ENCODE measurements around the gene KCND3. TPM values are rescaled to one million over a fixed set of nuclear protein-coding genes. Genes with fewer than 3 reads are reported as not detected.

The KCND3 gene
- total and polyA plus RNA-seq, 5 donors = 11.4 to 30.4 (median 26.9) TPM

DNA sequence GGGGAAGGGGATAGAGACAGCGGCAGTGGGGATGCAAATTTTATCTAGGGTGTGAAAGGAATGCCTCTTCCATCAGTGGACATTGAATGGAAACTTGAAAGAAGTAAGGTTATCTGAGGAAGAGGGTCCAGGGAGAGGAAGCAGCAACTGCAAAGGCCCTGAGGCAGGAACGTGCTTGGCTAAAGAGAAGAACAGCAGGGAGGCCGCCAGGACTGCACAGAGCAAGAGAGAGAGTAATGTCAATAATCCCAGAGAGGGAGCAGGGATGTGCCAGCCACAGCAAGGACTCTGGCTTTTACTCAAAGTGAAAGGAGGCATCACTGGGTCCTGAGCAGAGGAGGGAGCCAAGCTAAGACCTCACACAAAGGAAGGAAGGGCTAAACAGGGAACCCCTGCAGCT, 50.9 kb downstream of the KCND3 start:
- H3K9me3 ChIP-seq (ENCODE audit: control insufficient read depth, low read length) = no peaks in the 10 kb centered on the region
- no peak for DNase-seq

DNA sequence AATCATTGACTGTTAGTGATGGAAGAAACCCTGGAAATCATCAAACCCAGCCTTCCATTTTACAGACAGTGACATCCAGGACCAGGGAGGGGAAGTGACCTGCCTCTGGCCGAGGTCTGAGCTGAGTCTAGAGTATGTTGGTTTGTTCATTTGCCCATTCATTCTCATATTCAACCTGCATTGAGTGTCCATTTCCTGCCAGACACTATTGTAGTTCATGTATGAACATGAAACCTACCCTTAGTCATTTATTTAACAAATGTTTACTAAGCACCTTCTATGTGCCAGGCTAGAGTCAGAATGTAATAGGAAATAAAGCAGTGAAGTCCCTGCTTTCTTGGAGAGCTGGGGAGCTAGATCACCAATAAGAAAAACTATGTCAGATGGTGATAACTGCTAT, 51.3 kb downstream of the KCND3 start:
- H3K4me1 ChIP-seq (ENCODE audit: control insufficient read depth, insufficient read depth, low read length) = peaks cover 16% of the 10 kb centered on the region
- no peak for DNase-seq
- H3K27me3 ChIP-seq (ENCODE audit: control insufficient read depth, insufficient read depth) = no peaks in the 10 kb centered on the region
- whole genome bisulfite sequencing = 2% methylated on average over 1 of the region's 1 CpG
- H3K9me3 ChIP-seq (ENCODE audit: control insufficient read depth, low read length) = no peaks in the 10 kb centered on the region
- ATAC-seq = no peak
- H3K4me3 ChIP-seq (ENCODE audit: low read length) = no peak overlapping the region
- H3K27ac ChIP-seq (ENCODE audit: low read length) = no peak overlapping the region
- intact Hi-C loops (cut with DNase I) = no loop called here

More for the DNA sequence above, 50.9 kb downstream of the KCND3 start:
- no peak overlapping the region for H3K27ac ChIP-seq (ENCODE audit: low read length)
- H3K4me3 ChIP-seq (ENCODE audit: low read length) = no peak overlapping the region
- WGBS = 79% methylated on average over 3 of the region's 3 CpGs
- intact Hi-C loops (cut with DNase I) = no loop called here
- H3K27me3 ChIP-seq (ENCODE audit: control insufficient read depth, insufficient read depth) = no peaks in the 10 kb centered on the region
- ATAC-seq = no peak
- H3K4me1 ChIP-seq (ENCODE audit: control insufficient read depth, insufficient read depth, low read length) = peaks cover 16% of the 10 kb centered on the region

DNA sequence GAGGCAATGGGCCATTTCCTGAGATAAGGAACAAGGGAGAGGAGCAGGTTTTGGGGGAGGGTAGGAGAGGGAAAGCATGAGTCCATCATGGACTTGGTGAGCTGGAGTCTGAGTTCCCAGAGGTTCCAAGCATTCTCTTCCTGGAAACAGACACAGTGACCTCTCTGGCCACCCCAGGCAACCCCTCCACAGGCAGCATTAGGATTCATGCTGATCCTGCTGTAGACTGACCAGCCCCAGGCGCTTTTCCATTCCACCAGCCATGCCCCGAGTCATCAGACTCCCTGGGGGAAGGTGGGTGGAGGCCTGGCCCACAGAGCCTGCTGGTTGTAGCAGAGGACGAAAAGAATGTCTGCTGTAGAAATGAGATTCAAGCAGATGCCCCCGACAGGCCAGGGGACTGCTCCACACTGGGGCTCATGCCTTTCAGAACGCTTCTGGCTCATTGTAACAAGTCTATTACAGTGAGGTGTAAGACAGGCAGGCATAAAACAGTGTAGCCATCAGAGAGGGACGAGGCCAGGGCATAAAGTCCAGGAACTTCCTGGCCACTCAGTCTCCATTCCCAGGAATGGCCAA, 52.2 kb downstream of the KCND3 start:
- ATAC-seq = peak in 1 of 2 donors; percentile 59
- DNase-seq = peak in 1 of 3 donors; percentile 33
- H3K4me3 ChIP-seq (ENCODE audit: low read length) = no peak overlapping the region
- 47% methylated on average over 6 of the region's 6 CpGs for WGBS
- H3K9me3 ChIP-seq (ENCODE audit: control insufficient read depth, low read length) = no peaks in the 10 kb centered on the region
- no peak overlapping the region for H3K27ac ChIP-seq (ENCODE audit: low read length)
- H3K27me3 ChIP-seq (ENCODE audit: control insufficient read depth, insufficient read depth) = no peaks in the 10 kb centered on the region
- H3K4me1 ChIP-seq (ENCODE audit: control insufficient read depth, insufficient read depth, low read length) = peaks cover 13% of the 10 kb centered on the region
- intact Hi-C loops (cut with DNase I) = no loop called here

DNA sequence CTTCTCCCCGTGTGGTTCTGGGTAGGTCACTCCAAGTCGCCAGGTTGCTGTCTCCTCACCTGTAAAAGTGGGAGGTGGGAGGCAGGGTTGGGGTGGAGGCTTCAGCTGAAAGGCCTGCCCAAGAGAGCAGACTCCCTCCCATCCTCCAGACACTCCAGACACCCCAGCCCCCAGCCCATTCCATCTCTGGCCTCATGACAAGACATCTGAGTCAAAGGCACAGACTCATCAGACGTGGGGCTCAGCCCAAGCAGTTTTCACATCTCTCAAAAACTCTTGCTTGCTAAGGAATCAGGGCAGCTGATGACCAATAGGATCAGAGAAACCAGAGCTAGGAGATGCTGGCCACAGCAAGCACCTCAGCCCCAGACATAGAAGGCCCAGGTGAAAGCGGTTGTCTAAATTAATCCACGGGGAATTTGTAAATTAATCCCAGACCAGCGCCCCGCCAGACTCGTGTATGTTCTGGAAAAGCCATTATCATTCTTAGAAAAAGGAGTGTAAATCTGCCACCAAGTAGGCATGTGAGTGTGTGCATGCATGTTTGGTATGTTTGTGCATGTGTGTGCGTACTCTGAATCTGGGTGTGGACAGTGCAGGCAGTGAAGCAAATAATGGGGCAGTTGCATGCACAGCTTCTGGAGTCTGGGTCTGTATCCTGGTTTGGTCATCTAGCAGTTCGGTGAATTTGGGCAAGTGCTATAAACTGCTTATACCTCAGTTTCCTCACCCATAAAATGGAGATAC, 55.2 kb downstream of the KCND3 start:
- Histone ChIP-seq H3K4me1 (ENCODE audit: control insufficient read depth, insufficient read depth, low read length) (peaks cover 13% of the 10 kb centered on the region), H3K27ac (ENCODE audit: low read length) (no peak overlapping the region), H3K4me3 (ENCODE audit: low read length) (no peak overlapping the region), H3K27me3 (ENCODE audit: control insufficient read depth, insufficient read depth) (no peaks in the 10 kb centered on the region), H3K9me3 (ENCODE audit: control insufficient read depth, low read length) (no peaks in the 10 kb centered on the region)
- intact Hi-C loops (cut with DNase I) = no loop called here
- WGBS = 73% methylated on average over 10 of the region's 10 CpGs
- ATAC-seq (no peak), DNase-seq (no peak)

DNA sequence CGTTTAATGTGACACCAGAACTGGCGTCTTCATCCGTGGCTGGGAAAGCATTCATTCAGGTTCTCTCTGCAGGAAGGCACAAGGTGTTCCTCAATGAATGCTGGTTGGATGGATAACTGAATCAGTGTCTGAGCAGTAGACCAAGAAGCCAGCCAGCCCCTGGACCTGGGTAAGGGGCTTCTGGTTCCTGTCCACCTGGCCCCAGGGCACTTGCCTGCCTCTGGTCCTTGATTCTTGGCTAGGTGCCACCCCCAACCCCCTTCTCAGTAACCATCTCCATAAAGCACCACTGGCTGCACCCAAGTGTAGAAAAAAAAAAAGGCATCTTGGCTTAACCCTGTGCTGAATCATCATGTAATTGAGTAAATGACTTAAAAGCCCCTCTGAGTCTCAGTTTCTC, 59.1 kb downstream of the KCND3 start:
- ATAC-seq (no peak), DNase-seq (no peak)
- no peaks in the 10 kb centered on the region for H3K9me3 ChIP-seq (ENCODE audit: control insufficient read depth, low read length)
- intact Hi-C loops (cut with DNase I) = no loop called here
- 86% methylated on average over 3 of the region's 3 CpGs for WGBS
- H3K27me3 ChIP-seq (ENCODE audit: control insufficient read depth, insufficient read depth) = no peaks in the 10 kb centered on the region
- H3K27ac ChIP-seq (ENCODE audit: low read length) = no peak overlapping the region
- H3K4me3 ChIP-seq (ENCODE audit: low read length) = no peak overlapping the region
- peaks cover 7% of the 10 kb centered on the region for H3K4me1 ChIP-seq (ENCODE audit: control insufficient read depth, insufficient read depth, low read length)

DNA sequence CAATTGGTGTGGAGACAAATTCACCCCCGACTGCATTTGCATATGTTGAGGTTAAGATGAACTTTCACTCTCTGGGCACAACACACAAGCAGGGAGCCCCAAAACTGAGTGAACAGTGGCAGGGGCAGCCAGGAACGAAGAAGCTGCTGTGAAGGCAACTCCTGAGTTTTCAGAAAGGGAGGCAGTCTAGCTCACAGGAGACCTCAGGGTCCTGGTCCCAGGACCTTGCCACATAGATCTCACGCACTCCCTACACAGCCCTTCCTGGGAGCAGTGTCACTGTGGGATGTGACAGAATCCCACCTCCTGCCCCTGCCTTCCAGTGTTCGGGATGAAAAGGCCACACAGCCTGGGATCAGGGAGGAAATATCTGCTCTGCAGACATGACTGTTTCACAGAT, 60.9 kb downstream of the KCND3 start:
- H3K4me1 ChIP-seq (ENCODE audit: control insufficient read depth, insufficient read depth, low read length) = peaks cover 4% of the 10 kb centered on the region
- 71% methylated on average over 4 of the region's 4 CpGs for WGBS
- no peak overlapping the region for H3K27ac ChIP-seq (ENCODE audit: low read length)
- intact Hi-C loops (cut with DNase I) = no loop called here
- H3K27me3 ChIP-seq (ENCODE audit: control insufficient read depth, insufficient read depth) = no peaks in the 10 kb centered on the region
- DNase-seq (no peak), ATAC-seq (no peak)
- H3K9me3 ChIP-seq (ENCODE audit: control insufficient read depth, low read length) = no peaks in the 10 kb centered on the region
- no peak overlapping the region for H3K4me3 ChIP-seq (ENCODE audit: low read length)

DNA sequence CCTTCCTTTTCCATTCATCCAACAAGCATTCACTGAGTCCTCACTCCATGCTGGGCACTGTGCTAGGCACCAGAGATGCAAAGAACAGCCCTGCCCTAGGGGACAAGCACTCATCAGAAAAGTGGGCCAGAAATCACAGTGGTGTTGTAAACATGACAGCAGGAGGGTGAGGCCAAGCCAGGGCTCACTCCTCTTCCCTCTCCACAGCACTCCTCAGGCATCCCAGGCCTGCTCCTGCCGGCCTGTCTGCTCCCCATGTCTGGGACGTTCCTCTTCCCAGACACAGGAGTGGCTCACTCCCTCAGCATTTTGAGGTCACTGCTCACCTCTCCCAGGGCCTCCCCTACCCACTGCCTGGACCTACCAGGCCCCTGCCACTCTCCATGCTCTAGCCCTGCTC, 61.8 kb downstream of the KCND3 start:
- 61% methylated on average over 2 of the region's 2 CpGs for WGBS
- ATAC-seq (no peak), DNase-seq (no peak)
- H3K4me1 ChIP-seq (ENCODE audit: control insufficient read depth, insufficient read depth, low read length) = peaks cover 4% of the 10 kb centered on the region
- H3K9me3 ChIP-seq (ENCODE audit: control insufficient read depth, low read length) = no peaks in the 10 kb centered on the region
- no peaks in the 10 kb centered on the region for H3K27me3 ChIP-seq (ENCODE audit: control insufficient read depth, insufficient read depth)
- no peak overlapping the region for H3K4me3 ChIP-seq (ENCODE audit: low read length)
- intact Hi-C loops (cut with DNase I) = no loop called here
- no peak overlapping the region for H3K27ac ChIP-seq (ENCODE audit: low read length)

DNA sequence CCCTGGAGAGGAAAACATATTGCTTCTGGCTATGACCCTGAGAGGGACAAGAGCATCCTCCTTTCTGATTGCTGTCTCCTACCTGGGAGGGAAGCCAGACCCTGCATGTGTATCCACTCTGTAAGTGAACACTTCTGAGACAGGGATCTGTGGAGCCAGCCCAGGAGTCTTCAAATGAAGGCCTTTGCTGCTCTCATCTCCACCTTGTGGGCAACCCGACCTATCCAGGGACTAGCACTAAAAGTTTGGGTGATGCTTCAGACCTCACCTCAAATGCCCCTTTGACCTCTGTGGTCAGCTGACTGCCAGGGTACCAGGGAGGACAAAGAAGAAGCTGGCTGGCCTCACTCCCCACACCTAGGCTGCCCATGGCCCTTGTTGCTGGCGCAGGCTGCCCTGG, 64.7 kb downstream of the KCND3 start:
- no peak overlapping the region for H3K4me3 ChIP-seq (ENCODE audit: low read length)
- 85% methylated on average over 2 of the region's 2 CpGs for WGBS
- DNase-seq = no peak
- no peak for ATAC-seq
- intact Hi-C loops (cut with DNase I) = no loop called here
- no peak overlapping the region for H3K27ac ChIP-seq (ENCODE audit: low read length)
- no peaks in the 10 kb centered on the region for H3K27me3 ChIP-seq (ENCODE audit: control insufficient read depth, insufficient read depth)
- peaks cover 4% of the 10 kb centered on the region for H3K4me1 ChIP-seq (ENCODE audit: control insufficient read depth, insufficient read depth, low read length)
- H3K9me3 ChIP-seq (ENCODE audit: control insufficient read depth, low read length) = no peaks in the 10 kb centered on the region

DNA sequence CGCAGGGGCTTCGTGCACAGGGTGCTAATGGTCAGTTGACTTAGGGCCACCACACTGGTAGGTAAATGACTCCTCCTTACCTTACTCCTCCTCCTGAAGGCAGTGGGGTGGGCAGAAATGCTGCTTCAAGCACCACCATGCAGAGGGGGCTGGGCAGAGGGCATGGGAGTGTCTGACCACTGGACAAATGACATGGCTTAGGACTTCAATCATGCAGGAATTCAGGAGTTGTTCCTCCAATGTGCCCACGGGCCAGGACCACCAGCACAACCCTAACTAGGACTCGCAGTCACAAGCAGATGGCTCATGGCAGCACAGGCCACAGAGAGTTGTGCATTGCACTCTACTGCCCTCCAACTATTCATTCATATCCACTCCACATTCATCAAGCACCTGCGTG, 65.7 kb downstream of the KCND3 start:
- 86% methylated on average over 5 of the region's 5 CpGs for WGBS
- peaks cover 4% of the 10 kb centered on the region for H3K4me1 ChIP-seq (ENCODE audit: control insufficient read depth, insufficient read depth, low read length)
- intact Hi-C loops (cut with DNase I) = no loop called here

DNA sequence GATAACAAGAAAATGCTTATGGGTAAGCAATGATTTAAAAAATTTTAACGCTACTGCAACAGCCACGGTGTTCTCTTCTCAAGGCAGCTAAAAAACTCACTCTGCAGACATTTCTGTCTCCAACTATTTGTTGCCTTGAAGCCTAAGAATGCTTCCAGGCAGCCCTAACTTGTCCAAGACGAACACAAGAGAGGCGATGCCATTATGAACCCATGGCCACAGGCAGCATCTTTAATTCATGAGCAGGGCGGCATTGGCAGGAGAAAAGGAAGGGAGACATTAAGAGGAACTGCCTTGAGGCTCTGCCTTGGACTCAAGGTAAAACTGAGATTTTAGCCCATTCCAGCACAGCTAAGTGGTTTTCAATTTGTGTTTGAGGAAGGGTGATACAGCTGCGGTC, 67.5 kb downstream of the KCND3 start:
- ATAC-seq (no peak), DNase-seq (no peak)
- Histone ChIP-seq H3K4me3 (ENCODE audit: low read length) (no peak overlapping the region), H3K27me3 (ENCODE audit: control insufficient read depth, insufficient read depth) (no peaks in the 10 kb centered on the region), H3K27ac (ENCODE audit: low read length) (no peak overlapping the region), H3K9me3 (ENCODE audit: control insufficient read depth, low read length) (no peaks in the 10 kb centered on the region), H3K4me1 (ENCODE audit: control insufficient read depth, insufficient read depth, low read length) (peaks cover 4% of the 10 kb centered on the region)
- intact Hi-C loops (cut with DNase I) = no loop called here
- WGBS = 89% methylated on average over 6 of the region's 6 CpGs

More for the DNA sequence above, 65.7 kb downstream of the KCND3 start:
- no peaks in the 10 kb centered on the region for H3K27me3 ChIP-seq (ENCODE audit: control insufficient read depth, insufficient read depth)
- no peak overlapping the region for H3K27ac ChIP-seq (ENCODE audit: low read length)
- H3K4me3 ChIP-seq (ENCODE audit: low read length) = no peak overlapping the region
- DNase-seq (no peak), ATAC-seq (no peak)
- H3K9me3 ChIP-seq (ENCODE audit: control insufficient read depth, low read length) = no peaks in the 10 kb centered on the region

DNA sequence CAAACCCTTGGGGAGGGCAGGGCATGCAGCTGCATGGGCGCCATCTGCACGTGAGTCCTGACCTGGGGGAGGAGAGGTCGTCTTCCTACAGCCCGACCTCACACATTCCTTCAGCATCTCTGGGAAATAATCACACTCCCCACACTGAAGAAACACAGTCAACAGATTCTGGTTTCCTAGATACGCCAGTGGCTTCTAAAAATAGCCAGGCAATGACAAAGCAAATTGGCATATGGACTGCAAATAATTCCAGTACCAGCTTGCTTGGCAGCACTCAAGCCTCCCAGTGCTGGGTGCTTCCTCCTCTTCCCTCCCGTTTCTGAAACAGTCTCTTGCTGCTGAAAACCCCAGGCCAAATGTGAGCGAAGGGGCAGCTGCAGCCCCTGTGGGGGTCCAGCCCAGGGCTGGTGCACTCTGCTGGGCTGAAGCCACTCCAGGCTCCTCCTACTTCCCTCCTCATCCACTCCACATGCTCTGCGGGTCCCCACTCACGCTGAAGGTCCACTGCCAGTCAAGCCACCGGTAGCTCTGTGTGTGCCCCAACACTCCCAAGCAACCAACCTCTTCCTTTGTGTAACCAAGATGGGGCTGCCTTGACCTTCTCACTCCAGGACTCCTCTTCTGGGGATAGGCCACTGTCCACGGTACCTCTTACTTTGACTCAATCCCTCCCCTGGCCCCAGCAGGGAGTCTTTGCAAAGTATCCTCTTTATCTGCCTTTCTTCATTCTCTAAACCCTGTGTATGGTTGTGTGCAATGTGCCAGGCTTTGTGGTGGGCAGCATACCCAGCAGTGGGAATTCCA, 69.0 kb downstream of the KCND3 start:
- Histone ChIP-seq H3K4me1 (ENCODE audit: control insufficient read depth, insufficient read depth, low read length) (peaks cover 2% of the 10 kb centered on the region), H3K27ac (ENCODE audit: low read length) (peak overlapping the region; percentile 90)
- intact Hi-C loops (cut with DNase I) = no loop called here

More for the DNA sequence above, 69.0 kb downstream of the KCND3 start:
- Histone ChIP-seq H3K9me3 (ENCODE audit: control insufficient read depth, low read length) (no peaks in the 10 kb centered on the region), H3K4me3 (ENCODE audit: low read length) (no peak overlapping the region), H3K27me3 (ENCODE audit: control insufficient read depth, insufficient read depth) (no peaks in the 10 kb centered on the region)
- DNase-seq (no peak), ATAC-seq (peak; percentile 83 to 84)
- WGBS = 29% methylated on average over 11 of the region's 11 CpGs
